Right hindlimb (tissue), 1 donor: Measurements from ENCODE around the gene MUC4.
"Not testable (repeated sequence)": the region's sequence is repeated elsewhere in the genome, so short reads cannot be mapped to it uniquely, and the experiment has no call there.

Experiments
- DNase-seq: peaks from one replicate; pipeline ENCODE4 v3.0.0-alpha.2; 2018

Gene MUC4

GRCh38 chr3:195781236-195781635 is 30.5 kb downstream of the MUC4 start:
- DNase-seq: not testable (repeated sequence)

GRCh38 chr3:195777975-195778374 is 33.8 kb downstream of the MUC4 start:
- peak; percentile 8 for DNase-seq

- peak; percentile 57 for DNase-seq
Observed at GRCh38 chr3:195774917-195775316, 36.8 kb downstream of the MUC4 start.

GRCh38 chr3:195773956-195774537 is 37.7 kb downstream of the MUC4 start:
- peak; percentile 6 for DNase-seq

- DNase-seq: no peak
Observed at GRCh38 chr3:195771646-195772300, 40.0 kb downstream of the MUC4 start.

- peak; percentile 4 for DNase-seq
Observed at GRCh38 chr3:195770841-195771645, 40.7 kb downstream of the MUC4 start.

GRCh38 chr3:195770081-195770840 is 41.5 kb downstream of the MUC4 start:
- DNase-seq: peak; percentile 4

GRCh38 chr3:195769551-195769950 is 42.2 kb downstream of the MUC4 start:
- DNase-seq: no peak

GRCh38 chr3:195768831-195769303 is 42.9 kb downstream of the MUC4 start:
- DNase-seq: peak; percentile 12

GRCh38 chr3:195768414-195768813 is 43.3 kb downstream of the MUC4 start:
- no peak for DNase-seq

- no peak for DNase-seq
Observed at GRCh38 chr3:195767792-195768191, 43.9 kb downstream of the MUC4 start.

GRCh38 chr3:195766671-195767070 is 45.1 kb downstream of the MUC4 start:
- DNase-seq: peak; percentile 6

GRCh38 chr3:195764961-195765706 is 46.6 kb downstream of the MUC4 start:
- peak; percentile 17 for DNase-seq

GRCh38 chr3:195763843-195764825 is 47.6 kb downstream of the MUC4 start:
- DNase-seq: peak; percentile 4

- DNase-seq: peak; percentile 48
Observed at GRCh38 chr3:195763076-195763830, 48.5 kb downstream of the MUC4 start.

- peak; percentile 15 for DNase-seq
Observed at GRCh38 chr3:195762611-195763010, 49.1 kb downstream of the MUC4 start.

- DNase-seq: no peak
Observed at GRCh38 chr3:195762249-195762585, 49.5 kb downstream of the MUC4 start.

- DNase-seq: peak; percentile 42
Observed at GRCh38 chr3:195761567-195762248, 50.0 kb downstream of the MUC4 start.

GRCh38 chr3:195761123-195761566 is 50.6 kb downstream of the MUC4 start:
- no peak for DNase-seq
